ENCODE measurements around the gene GNPDA1. TPM values are rescaled to one million over a fixed set of nuclear protein-coding genes. Genes with fewer than 3 reads are reported as not detected.

The GNPDA1 gene
- total RNA-seq, 4 donors from 2014 or later, result 15.0 to 34.4 (median 24.3) TPM

DNA sequence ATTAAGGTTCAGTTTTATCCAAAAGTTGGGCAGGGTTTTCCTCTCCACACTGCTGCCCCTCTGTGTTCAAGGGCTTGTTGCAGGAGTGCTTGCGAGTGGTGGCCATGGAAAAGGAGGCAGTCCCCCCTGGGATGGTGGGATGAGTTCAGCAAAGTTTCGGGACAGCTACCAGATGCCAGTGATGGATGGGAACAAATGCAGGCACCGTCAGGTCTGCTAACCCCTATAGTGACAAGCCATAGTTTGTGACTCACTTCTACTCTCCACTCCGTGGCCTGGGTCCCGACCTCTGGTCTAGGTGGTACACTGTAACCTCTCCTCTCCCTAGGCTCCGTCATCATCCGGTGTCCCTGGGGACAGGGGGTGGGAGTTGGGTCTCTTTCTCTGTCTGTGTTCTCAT lies 47.8 kb downstream of the GNPDA1 start:
- Histone ChIP-seq H3K4me1 (peaks cover 25% of the 10 kb centered on the region), H3K27ac (no peak overlapping the region), H3K9me3 (no peaks in the 10 kb centered on the region), H3K36me3 (no peaks in the 10 kb centered on the region), H3K27me3 (no peaks in the 10 kb centered on the region), H3K4me3 (no peak overlapping the region)
- WGBS, result 72% methylated on average over 7 of the region's 7 CpGs
- TF ChIP-seq POLR2A (IDR thresholded peaks at IDR 0.05) (no peak), POLR2AphosphoS5 (IDR thresholded peaks at IDR 0.05) (no peak), EP300 (IDR thresholded peaks at IDR 0.05) (no peak)
- TF ChIP-seq, protein P1, sequence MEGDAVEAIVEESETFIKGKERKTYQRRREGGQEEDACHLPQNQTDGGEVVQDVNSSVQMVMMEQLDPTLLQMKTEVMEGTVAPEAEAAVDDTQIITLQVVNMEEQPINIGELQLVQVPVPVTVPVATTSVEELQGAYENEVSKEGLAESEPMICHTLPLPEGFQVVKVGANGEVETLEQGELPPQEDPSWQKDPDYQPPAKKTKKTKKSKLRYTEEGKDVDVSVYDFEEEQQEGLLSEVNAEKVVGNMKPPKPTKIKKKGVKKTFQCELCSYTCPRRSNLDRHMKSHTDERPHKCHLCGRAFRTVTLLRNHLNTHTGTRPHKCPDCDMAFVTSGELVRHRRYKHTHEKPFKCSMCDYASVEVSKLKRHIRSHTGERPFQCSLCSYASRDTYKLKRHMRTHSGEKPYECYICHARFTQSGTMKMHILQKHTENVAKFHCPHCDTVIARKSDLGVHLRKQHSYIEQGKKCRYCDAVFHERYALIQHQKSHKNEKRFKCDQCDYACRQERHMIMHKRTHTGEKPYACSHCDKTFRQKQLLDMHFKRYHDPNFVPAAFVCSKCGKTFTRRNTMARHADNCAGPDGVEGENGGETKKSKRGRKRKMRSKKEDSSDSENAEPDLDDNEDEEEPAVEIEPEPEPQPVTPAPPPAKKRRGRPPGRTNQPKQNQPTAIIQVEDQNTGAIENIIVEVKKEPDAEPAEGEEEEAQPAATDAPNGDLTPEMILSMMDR (IDR thresholded peaks at IDR 0.05), result no peak
- DNase-seq (ENCODE audit: low spot score in 2 of 2), result no peak

- no peaks in the 10 kb centered on the region for H3K9me3 ChIP-seq
- H3K27ac ChIP-seq, result no peak overlapping the region
- WGBS, result 47% methylated on average over 3 of the region's 3 CpGs
- DNase-seq (ENCODE audit: low spot score in 2 of 2), result no peak
- H3K36me3 ChIP-seq, result no peaks in the 10 kb centered on the region
- H3K4me3 ChIP-seq, result no peak overlapping the region
- no peaks in the 10 kb centered on the region for H3K27me3 ChIP-seq
- peaks cover 19% of the 10 kb centered on the region for H3K4me1 ChIP-seq
- TF ChIP-seq, protein P1 (IDR thresholded peaks at IDR 0.05), result no peak
- TF ChIP-seq EP300 (IDR thresholded peaks at IDR 0.05), result no peak
- TF ChIP-seq POLR2A (IDR thresholded peaks at IDR 0.05), result no peak
- TF ChIP-seq POLR2AphosphoS5 (IDR thresholded peaks at IDR 0.05), result no peak
These were observed 49.1 kb downstream of the GNPDA1 start for GRCh38 chr5:141963701-141964100.

GRCh38 chr5:141961466-141961865 lies 51.4 kb downstream of the GNPDA1 start:
- no peak overlapping the region for H3K4me3 ChIP-seq
- peaks cover 24% of the 10 kb centered on the region for H3K4me1 ChIP-seq
- H3K27ac ChIP-seq, result no peak overlapping the region
- no peaks in the 10 kb centered on the region for H3K36me3 ChIP-seq
- H3K9me3 ChIP-seq, result no peaks in the 10 kb centered on the region
- no peak for TF ChIP-seq POLR2A (IDR thresholded peaks at IDR 0.05)
- no peak for TF ChIP-seq EP300 (IDR thresholded peaks at IDR 0.05)
- TF ChIP-seq POLR2AphosphoS5 (IDR thresholded peaks at IDR 0.05), result no peak
- TF ChIP-seq, protein P1 (IDR thresholded peaks at IDR 0.05), result no peak
- H3K27me3 ChIP-seq, result no peaks in the 10 kb centered on the region
- 94% methylated on average over 3 of the region's 3 CpGs for WGBS
- DNase-seq (ENCODE audit: low spot score in 2 of 2), result no peak

DNA sequence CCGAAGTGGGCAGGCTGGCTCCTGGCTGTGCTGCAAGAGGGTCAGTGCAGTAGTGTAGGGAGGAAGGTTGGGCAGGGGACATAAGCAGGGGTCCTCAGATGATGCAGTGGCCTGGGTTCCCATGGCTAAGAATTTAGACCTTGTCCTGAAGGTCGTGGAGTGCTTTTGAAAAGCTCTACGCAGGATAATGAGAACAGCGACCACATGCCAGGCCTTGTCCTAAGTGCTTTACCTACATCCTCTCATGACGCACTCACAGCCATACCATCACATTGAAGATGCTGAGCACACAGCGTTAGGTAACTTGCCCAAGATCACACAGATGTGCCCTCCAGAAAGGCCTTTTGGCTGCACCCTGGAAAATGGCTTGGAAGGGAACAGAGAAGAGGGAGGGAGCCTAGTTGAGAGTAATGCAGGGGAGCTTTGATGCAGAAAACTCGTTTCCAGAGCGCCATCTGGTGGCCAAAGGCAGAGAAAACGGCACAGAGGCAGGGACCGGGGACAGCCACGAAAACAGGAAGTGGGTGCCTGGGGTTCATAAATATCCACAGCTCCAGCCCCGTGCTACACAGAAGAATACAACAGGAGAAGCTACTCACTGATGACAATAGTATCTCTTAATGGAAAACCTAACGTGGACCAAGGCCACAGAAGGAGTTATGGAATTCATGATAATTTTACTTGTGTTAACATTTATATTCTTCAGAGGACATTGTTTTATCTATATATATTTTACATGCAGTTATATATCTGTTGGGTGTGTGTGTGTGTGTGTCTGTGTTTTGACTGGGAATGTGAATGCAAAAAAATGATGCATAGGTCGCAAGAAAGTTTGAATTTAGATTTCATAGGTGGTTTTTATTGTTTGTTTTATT lies 52.1 kb downstream of the GNPDA1 start:
- no peak overlapping the region for H3K4me3 ChIP-seq
- TF ChIP-seq POLR2AphosphoS5 (IDR thresholded peaks at IDR 0.05), result no peak
- TF ChIP-seq, protein P1 (IDR thresholded peaks at IDR 0.05), result peak; percentile 82 to 84
- no peak for TF ChIP-seq POLR2A (IDR thresholded peaks at IDR 0.05)
- TF ChIP-seq EP300 (IDR thresholded peaks at IDR 0.05), result no peak
- H3K27me3 ChIP-seq, result no peaks in the 10 kb centered on the region
- H3K4me1 ChIP-seq, result peaks cover 24% of the 10 kb centered on the region
- H3K27ac ChIP-seq, result no peak overlapping the region
- no peaks in the 10 kb centered on the region for H3K9me3 ChIP-seq
- DNase-seq (ENCODE audit: low spot score in 2 of 2), result peak; percentile 93 to 94
- 32% methylated on average over 14 of the region's 14 CpGs for WGBS
- H3K36me3 ChIP-seq, result no peaks in the 10 kb centered on the region

DNA sequence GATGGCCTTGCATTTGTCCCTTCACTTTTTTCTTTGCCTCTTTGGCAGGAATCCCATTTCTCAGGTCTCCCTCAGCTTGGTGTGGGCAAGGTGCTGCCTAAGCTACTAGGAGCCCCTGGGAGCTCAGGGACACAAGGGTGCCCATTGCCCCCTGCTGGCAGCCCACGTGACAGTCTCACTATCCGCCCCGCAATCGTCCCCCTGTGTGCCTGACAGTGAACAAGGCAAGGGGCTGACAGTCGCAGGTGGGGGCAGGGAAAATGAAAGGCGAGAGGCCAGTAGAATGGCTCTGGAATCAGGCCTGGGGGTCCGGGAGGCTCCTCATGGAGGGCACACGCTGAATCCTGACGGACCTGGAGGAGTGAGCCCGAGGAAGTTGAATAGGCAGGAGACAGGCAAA lies 52.8 kb downstream of the GNPDA1 start:
- Histone ChIP-seq H3K4me1 (peaks cover 24% of the 10 kb centered on the region), H3K27me3 (no peaks in the 10 kb centered on the region), H3K27ac (no peak overlapping the region), H3K36me3 (no peaks in the 10 kb centered on the region), H3K9me3 (no peaks in the 10 kb centered on the region), H3K4me3 (no peak overlapping the region)
- DNase-seq (ENCODE audit: low spot score in 2 of 2), result no peak
- WGBS, result 71% methylated on average over 10 of the region's 10 CpGs
- TF ChIP-seq, protein P1 (IDR thresholded peaks at IDR 0.05), result no peak
- no peak for TF ChIP-seq POLR2AphosphoS5 (IDR thresholded peaks at IDR 0.05)
- TF ChIP-seq POLR2A (IDR thresholded peaks at IDR 0.05), result no peak
- no peak for TF ChIP-seq EP300 (IDR thresholded peaks at IDR 0.05)

All from suprapubic skin (tissue), 4 donors.